HEK293 (cell line): Measurements from ENCODE around the gene FAR1.

Experiments
- CTCF ChIA-PET: fragments of 350-600 bp; formaldehyde crosslinking; extraction: SDS; loops from one replicate; lab custom pipeline; 2021; ENCODE audit warnings: antibody characterized with exemption; lab: Yijun Ruan, JAX
- POLR2A ChIA-PET: fragments of 300-600 bp; formaldehyde crosslinking; extraction: SDS; loops from one replicate; lab custom pipeline; 2020; ENCODE audit warnings: antibody characterized with exemption, inconsistent platforms; lab: Yijun Ruan, JAX
- H3K27ac ChIP-seq: fragments of 200-500 bp; sonication (Bioruptor generic); 2 replicates; pipeline ENCODE4 v1.5.1; 2014; ENCODE audit warnings: low read depth, low read length, control low read depth, inconsistent platforms; ENCODE audit errors: extremely low read depth
- H3K36me3 ChIP-seq, 2 experiments: fragments of 200-500 bp in 1 of 2; sonication (Bioruptor generic) in 1 of 2; 1 replicate in 1 of 2; 2 replicates in 1 of 2; pipeline ENCODE4 v1.5.1; 2014 to 2017; ENCODE audit warnings: inconsistent platforms in 2 of 2, low read length in 2 of 2; ENCODE audit not compliant: control insufficient read depth in 2 of 2, insufficient read depth in 1 of 2
- H3K4me1 ChIP-seq: fragments of 200-500 bp; sonication (Bioruptor generic); 2 replicates; pipeline ENCODE4 v1.5.1; 2014; ENCODE audit warnings: mild to moderate bottlenecking, low read length, inconsistent platforms; ENCODE audit not compliant: control insufficient read depth, insufficient read depth
- H3K4me3 ChIP-seq: 2 replicates; pipeline ENCODE4 v1.5.1; 2011; ENCODE audit warnings: low read depth, mild to moderate bottlenecking, control low read depth, low read length, moderate library complexity
- H3K9me3 ChIP-seq: fragments of 200-500 bp; sonication (Bioruptor generic); 2 replicates; pipeline ENCODE4 v1.5.1; 2014; ENCODE audit warnings: low read depth, low read length, inconsistent platforms; ENCODE audit not compliant: control insufficient read depth, insufficient read depth
- BCL6B ChIP-seq: fragments of 450-650 bp; formaldehyde crosslinking; IDR thresholded peaks from 2 replicates; pipeline ENCODE4 v1.5.1; 2017; ENCODE audit warnings: missing biosample characterization, missing genetic modification characterization
- HIC1 ChIP-seq: fragments of 450-650 bp; formaldehyde crosslinking; IDR thresholded peaks from 2 replicates; pipeline ENCODE4 v1.5.1; 2016; ENCODE audit warnings: missing biosample characterization, missing genetic modification characterization
- PRDM6 ChIP-seq: fragments of 450-650 bp; formaldehyde crosslinking; IDR thresholded peaks from 2 replicates; pipeline ENCODE4 v1.5.1; 2017; ENCODE audit warnings: missing biosample characterization, missing genetic modification characterization
- REST ChIP-seq: fragments of 450-650 bp; formaldehyde crosslinking; IDR thresholded peaks from 2 replicates; pipeline ENCODE4 v1.5.1; 2016; ENCODE audit warnings: missing biosample characterization, missing genetic modification characterization
- SP3 ChIP-seq: fragments of 450-650 bp; formaldehyde crosslinking; IDR thresholded peaks from 2 replicates; pipeline ENCODE4 v1.5.1; 2016; ENCODE audit warnings: missing biosample characterization, missing genetic modification characterization
- TRIM28 ChIP-seq: IDR thresholded peaks from 2 replicates; pipeline ENCODE4 v1.6.1; 2011; ENCODE audit warnings: low read length, control low read depth, borderline replicate concordance
- ZBTB17 ChIP-seq: fragments of 450-650 bp; formaldehyde crosslinking; IDR thresholded peaks from 2 replicates; pipeline ENCODE4 v1.5.1; 2016; ENCODE audit warnings: missing biosample characterization, missing genetic modification characterization
- ZNF10 ChIP-seq: fragments of 450-650 bp; formaldehyde crosslinking; IDR thresholded peaks from 2 replicates; pipeline ENCODE4 v1.5.1; 2017; ENCODE audit warnings: missing biosample characterization, missing genetic modification characterization
- ZNF121 ChIP-seq: fragments of 450-650 bp; formaldehyde crosslinking; IDR thresholded peaks from 2 replicates; pipeline ENCODE4 v1.5.1; 2016; ENCODE audit warnings: missing biosample characterization, missing genetic modification characterization
- ZNF2 ChIP-seq: fragments of 450-650 bp; formaldehyde crosslinking; IDR thresholded peaks from 2 replicates; pipeline ENCODE4 v1.5.1; 2016; ENCODE audit warnings: missing biosample characterization, missing genetic modification characterization
- ZNF223 ChIP-seq: fragments of 450-650 bp; formaldehyde crosslinking; IDR thresholded peaks from 2 replicates; pipeline ENCODE4 v1.5.1; 2016; ENCODE audit warnings: missing biosample characterization, missing genetic modification characterization
- ZNF473 ChIP-seq: fragments of 450-650 bp; formaldehyde crosslinking; IDR thresholded peaks from 2 replicates; pipeline ENCODE4 v1.5.1; 2017; ENCODE audit warnings: missing biosample characterization, missing genetic modification characterization
- ZNF529 ChIP-seq: fragments of 450-650 bp; formaldehyde crosslinking; IDR thresholded peaks from 2 replicates; pipeline ENCODE4 v1.5.1; 2017; ENCODE audit warnings: missing genetic modification characterization, missing biosample characterization; ENCODE audit not compliant: insufficient replicate concordance
- ZNF624 ChIP-seq: fragments of 450-650 bp; formaldehyde crosslinking; IDR thresholded peaks from 2 replicates; pipeline ENCODE4 v1.5.1; 2017; ENCODE audit warnings: missing biosample characterization, missing genetic modification characterization
- ZNF768 ChIP-seq: fragments of 450-650 bp; formaldehyde crosslinking; IDR thresholded peaks from 2 replicates; pipeline ENCODE4 v1.5.1; 2018; ENCODE audit warnings: missing biosample characterization, mild to moderate bottlenecking, missing genetic modification characterization
- ZSCAN18 ChIP-seq: fragments of 450-650 bp; formaldehyde crosslinking; IDR thresholded peaks from 2 replicates; pipeline ENCODE4 v1.5.1; 2016; ENCODE audit warnings: missing biosample characterization, missing genetic modification characterization
- ZSCAN30 ChIP-seq: fragments of 450-650 bp; IDR thresholded peaks from 2 replicates; pipeline ENCODE4 v1.5.1; 2018; ENCODE audit warnings: missing biosample characterization, mild to moderate bottlenecking, missing genetic modification characterization, moderate library complexity

The FAR1 gene

GRCh38 chr11:13694115-13694514, 25.6 kb downstream of the FAR1 start (continued):
- TF ChIP-seq REST (no peak), SP3 (tag by site-specific recombination) (no peak)

GRCh38 chr11:13695886-13696285, 27.4 kb downstream of the FAR1 start:
- H3K36me3 ChIP-seq, result peaks cover 0 to 38% of the 10 kb centered on the region in 2 experiments; a peak in 2 of 3 replicates
- H3K9me3 ChIP-seq, result no peaks in the 10 kb centered on the region
- H3K4me1 ChIP-seq, result no peaks in the 10 kb centered on the region
- H3K4me3 ChIP-seq, result no peak overlapping the region
- POLR2A ChIA-PET, result no interaction called here
- CTCF ChIA-PET, result no interaction called here
- TF ChIP-seq ZNF529 (tag by site-specific recombination) (no peak), ZNF768 (tag by site-specific recombination) (no peak), ZNF223 (tag by site-specific recombination) (no peak), PRDM6 (no peak), ZSCAN30 (tag by site-specific recombination) (no peak), ZBTB17 (tag by site-specific recombination) (no peak)
- H3K27ac ChIP-seq, result no peak overlapping the region

GRCh38 chr11:13697710-13698109, 29.2 kb downstream of the FAR1 start:
- no peak overlapping the region for H3K4me3 ChIP-seq
- no peak overlapping the region for H3K27ac ChIP-seq
- no peak for TF ChIP-seq TRIM28
- TF ChIP-seq ZSCAN18, result no peak
- no peak for TF ChIP-seq BCL6B (tag by site-specific recombination)
- no peak for TF ChIP-seq HIC1 (tag by site-specific recombination)
- no peak for TF ChIP-seq ZNF473 (tag by site-specific recombination)
- no peak for TF ChIP-seq ZNF624
- TF ChIP-seq ZNF121 (tag by site-specific recombination), result no peak
- TF ChIP-seq ZNF10 (tag by site-specific recombination), result no peak
- TF ChIP-seq ZNF2, result no peak
- CTCF ChIA-PET, result no interaction called here
- H3K36me3 ChIP-seq, result peaks cover 0 to 48% of the 10 kb centered on the region in 2 experiments; a peak in 2 of 3 replicates
- POLR2A ChIA-PET, result no interaction called here
- H3K9me3 ChIP-seq, result no peaks in the 10 kb centered on the region
- H3K4me1 ChIP-seq, result no peaks in the 10 kb centered on the region
